AG10803 (cell line): ENCODE measurements around the gene ZNF254.

Experiments used
- DNase-seq: peaks from one replicate; pipeline ENCODE4 v3.0.0; 2010; ENCODE audit warnings: low read depth
- H3K4me3 ChIP-seq: 2 replicates; pipeline ENCODE4 v1.5.1; 2011; ENCODE audit warnings: mild to moderate bottlenecking, low read length, control low read depth
- CTCF ChIP-seq: conservative IDR thresholded peaks from 2 replicates; pipeline ENCODE4 v1.5.1; 2011; ENCODE audit warnings: mild to moderate bottlenecking, low read length, control low read depth, inconsistent platforms

ZNF254 gene

GRCh38 chr19:24053601-24054000, 33.4 kb upstream of the ZNF254 start:
- DNase-seq = no peak
- TF ChIP-seq CTCF = no peak
- H3K4me3 ChIP-seq = no peak overlapping the region

- no peak for TF ChIP-seq CTCF
- no peak overlapping the region for H3K4me3 ChIP-seq
- peak; percentile 84 for DNase-seq
These were observed 32.7 kb upstream of the ZNF254 start for GRCh38 chr19:24054044-24054935.

GRCh38 chr19:24055548-24055947, 31.4 kb upstream of the ZNF254 start:
- DNase-seq = no peak
- H3K4me3 ChIP-seq = no peak overlapping the region
- TF ChIP-seq CTCF = no peak

GRCh38 chr19:24057144-24057543, 29.8 kb upstream of the ZNF254 start:
- TF ChIP-seq CTCF = no peak
- no peak for DNase-seq
- no peak overlapping the region for H3K4me3 ChIP-seq

GRCh38 chr19:24059563-24060295, 27.3 kb upstream of the ZNF254 start:
- DNase-seq = no peak
- H3K4me3 ChIP-seq = no peak overlapping the region

GRCh38 chr19:24060687-24061356, 26.2 kb upstream of the ZNF254 start:
- peak; percentile 9 for DNase-seq
- H3K4me3 ChIP-seq = no peak overlapping the region
- TF ChIP-seq CTCF = no peak

More at GRCh38 chr19:24059563-24060295, 27.3 kb upstream of the ZNF254 start:
- no peak for TF ChIP-seq CTCF
